Activated CD8-positive, alpha-beta memory T cell treated with anti-CD3 and anti-CD28 coated beads for 1 hour (primary cell): Measurements from ENCODE around the gene SCYGR1.
"Not testable (repeated sequence)": the region's sequence is repeated elsewhere in the genome, so short reads cannot be mapped to it uniquely, and the experiment has no call there.

Source experiments
- DNase-seq, 2 donors: peaks; one replicate each; pipeline ENCODE4 v3.0.0-alpha.2; 2020; ENCODE audit warnings: low read depth in 1 of 2; ENCODE audit errors: extremely low read depth in 1 of 2

Gene SCYGR1

DNA sequence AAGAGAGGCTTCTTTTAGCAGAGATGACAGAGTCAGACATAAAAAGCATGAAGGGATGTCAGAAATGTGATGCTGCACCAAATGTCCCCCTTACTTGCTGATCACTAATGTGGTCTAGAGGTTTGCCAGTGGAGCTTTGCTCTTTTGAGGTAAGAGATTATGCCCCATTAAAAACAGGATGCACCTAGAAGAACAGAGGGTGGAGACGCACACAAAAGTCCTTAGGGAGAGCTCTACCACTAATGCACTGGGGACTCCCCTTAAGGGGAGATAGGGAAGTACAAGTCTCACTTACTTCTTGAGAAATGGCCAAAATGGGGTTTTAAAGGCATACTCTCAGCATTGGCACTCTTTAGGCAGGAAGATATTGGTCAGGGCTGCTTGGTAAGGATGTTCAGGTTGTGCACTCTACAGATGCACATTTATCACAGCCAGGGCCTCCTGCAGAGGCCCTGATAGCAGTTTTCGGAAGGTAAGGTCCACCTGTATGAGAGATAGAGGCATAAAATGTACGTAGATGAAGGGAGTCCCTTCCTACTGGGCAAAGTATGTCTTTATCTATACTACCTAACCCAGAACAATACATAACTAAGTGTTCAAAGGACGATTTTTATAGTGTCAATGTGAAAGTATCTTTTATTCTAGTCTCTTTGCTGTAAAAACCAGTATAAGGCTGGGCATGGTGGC, 17.0 kb upstream of the SCYGR1 start:
- DNase-seq: no peak

DNA sequence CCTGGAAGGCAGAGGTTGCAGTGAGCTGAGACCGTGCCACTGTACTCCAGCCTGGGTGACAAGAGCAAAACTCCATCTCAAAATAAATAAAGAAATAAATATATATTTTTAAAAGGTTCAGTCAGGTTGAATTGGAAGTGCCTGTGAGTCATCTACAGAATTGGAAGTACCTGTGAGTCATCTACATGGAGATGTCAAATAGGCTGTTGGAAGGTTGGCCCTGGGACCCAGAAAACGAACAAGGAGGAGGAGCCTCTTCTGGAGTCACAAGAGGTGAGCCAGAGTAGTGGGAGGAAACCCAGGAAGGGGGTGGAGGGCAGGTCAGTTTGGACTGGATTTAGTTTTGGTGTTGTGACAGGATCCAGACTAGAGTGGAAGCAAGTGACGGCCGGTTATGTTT, 15.2 kb upstream of the SCYGR1 start:
- no peak for DNase-seq

DNA sequence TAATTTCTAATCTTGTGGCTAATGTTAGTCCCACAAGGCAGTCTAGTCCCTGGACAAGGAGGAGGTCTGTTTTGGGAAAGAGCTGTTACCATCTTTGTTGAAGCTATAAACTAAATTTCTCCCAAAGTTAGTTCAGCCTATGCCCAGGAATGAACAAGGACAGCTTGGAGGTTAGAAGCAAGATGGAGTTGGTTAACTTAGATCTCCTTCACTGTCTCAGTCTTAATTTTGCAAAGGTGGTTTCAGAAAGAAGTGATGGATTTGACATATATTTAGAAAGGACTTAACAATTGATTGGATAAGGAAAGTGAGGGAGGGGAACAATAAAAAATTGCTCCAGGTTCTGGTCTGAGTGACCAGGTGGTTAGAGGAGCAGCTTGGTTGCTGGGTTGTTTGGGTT, 14.6 kb upstream of the SCYGR1 start:
- no peak for DNase-seq

DNA sequence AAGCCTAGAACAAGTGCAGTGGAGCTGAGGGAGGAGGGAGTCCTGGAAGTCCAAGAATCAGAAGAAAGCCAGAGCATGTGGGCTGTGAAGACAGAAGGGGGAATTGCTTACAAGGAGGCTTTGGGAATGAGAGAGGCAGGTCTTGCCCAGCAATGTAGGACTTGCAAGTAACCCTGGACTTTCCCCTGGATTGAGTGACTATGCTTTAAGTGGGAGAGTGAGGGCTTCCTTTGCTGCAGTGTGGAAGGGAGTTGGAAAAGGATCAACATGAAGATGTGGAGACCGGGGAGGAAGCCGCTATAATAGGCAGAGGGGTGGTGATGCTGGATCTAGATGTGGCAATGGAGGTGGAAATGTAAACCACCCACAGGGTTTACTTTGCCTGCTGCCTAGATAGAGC, 13.8 kb upstream of the SCYGR1 start:
- DNase-seq: no peak

DNA sequence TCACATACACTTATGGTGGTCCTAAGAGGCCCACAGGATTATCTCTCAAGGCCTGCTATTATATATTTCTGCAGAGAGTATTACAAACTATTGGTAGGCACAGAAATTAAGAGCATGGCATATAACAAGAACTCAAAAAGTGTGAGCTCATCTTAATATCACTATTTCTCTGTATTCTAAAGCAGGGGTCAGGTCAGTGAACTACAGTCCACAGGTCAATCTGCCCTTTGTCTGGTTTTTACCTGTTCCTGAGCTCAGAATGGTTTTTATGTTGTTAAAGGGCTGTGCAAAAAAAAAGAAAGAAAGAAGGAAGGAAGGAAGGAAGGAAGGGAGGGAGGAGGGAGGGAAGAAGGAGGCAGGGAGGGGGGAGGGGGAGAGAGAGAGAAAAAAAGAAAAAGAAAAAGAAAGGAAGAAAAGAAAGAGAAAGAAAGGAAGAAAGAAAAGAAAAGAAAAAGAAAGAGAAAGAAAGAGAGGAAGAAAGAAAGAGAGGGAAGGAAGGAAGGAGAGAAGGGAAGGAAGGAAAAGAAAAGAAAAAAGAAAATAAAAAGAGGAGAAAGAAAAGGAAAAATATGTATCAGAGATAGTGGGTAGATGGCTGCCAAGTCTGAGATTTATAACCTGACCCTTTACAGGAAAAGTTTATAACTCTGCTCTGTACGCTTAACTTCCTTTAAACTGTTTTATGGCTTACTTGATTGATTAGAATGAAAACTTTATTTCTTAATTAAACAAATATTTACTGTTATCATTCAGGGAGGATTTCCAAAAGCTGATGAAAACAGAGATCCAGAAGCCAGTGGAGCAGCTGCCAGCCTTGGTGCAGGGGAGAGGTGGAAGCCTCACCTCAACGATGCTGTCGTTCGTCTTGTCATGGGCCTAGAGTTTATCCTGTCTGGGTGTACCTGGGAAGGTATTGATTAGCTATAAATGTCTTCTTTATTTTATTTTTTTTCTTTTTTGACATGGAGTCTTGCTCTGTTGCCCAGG, 11.2 kb upstream of the SCYGR1 start:
- DNase-seq: no peak

DNA sequence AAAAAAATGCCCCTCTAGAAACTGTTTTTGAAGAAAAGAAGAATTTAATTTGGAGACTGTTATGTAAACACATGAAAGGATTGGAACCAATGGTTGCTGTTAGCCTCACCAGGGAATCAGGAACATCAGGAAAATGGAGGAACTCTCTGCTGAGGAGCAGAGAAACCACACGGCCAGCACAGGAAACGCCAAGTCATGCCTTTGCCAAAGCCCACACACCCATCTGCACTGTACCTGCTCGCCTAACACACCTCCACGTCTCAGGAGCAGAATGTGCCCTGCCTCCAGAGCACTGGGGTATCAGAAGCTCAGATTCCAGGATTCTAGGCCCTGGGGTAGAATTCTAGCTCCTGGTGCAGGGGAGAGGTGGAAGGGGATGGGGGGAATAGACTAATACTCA, 9.8 kb upstream of the SCYGR1 start:
- DNase-seq: no peak

DNA sequence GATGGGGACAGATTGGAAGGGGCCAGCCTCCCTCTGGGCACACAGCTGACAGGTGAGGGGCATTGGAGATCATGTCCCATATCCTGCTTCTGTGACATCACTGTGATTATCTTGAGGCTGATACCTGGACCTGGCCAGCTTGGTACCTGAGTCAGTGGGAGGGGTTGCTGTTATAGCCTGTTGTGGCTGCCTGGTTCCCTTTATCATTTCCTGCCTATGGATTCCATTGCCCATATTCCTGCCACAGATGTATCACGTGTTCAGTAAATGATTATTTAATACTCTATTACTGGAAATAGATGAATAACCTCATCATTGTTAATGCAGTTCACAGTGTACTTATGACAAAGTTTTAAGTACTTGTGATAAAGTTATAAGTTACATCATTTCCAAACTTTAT, 7.8 kb upstream of the SCYGR1 start:
- DNase-seq: no peak

DNA sequence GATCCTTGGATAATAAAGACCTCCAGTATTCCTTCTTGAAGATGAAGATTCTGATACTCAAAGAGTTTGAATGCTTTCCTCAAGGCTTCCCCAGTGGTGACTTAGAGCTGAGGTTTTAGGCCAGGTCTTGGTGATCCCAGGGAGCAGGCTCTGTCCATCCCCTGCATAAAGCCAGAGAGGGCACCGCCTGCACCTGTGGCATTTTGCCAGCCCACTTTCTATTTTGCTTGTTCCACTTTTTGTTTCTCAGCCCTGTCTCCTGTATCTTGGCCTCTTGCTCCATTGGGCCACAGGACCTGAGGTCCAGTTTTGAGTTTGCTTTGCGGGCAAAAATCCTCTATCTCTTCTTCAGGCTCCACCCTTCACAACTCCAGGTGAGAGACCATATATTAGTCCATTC, 6.7 kb upstream of the SCYGR1 start:
- DNase-seq: no peak

DNA sequence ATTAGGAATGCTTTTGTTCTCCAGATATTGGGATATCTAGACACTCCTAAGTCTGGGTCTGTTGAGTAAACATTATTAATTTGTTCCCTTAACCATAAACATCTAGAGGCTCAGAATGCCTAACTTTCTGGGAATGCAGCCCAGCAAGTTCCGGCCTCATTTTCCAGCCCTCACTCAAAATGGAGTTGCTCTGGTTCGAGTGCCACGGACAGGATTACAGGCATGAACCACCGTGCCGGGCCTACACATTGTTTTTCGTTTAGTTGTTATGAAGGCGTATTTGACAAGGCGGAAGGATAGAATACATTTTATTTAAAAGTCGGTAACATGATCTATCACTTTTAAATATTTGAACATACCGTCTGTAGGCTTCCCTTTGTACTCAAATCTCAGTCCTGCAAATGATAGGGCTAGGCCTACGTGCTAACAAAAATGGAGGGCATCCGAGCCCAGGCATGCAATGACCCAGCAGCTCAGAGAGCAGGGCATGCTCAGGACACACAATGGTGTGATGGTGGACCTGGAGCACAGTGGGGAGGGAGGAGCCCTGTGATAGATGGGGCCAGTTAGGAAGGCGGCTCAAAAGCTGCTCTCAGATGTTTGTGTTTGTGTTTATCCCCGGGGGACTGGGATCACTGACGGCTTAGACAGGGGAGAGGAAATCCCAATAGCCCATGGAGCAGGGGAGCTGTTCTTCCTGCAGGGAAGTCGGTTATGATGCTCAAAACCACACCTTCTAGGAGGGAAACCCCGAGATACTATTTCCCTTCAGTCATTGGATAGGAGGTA, 2.9 kb upstream of the SCYGR1 start:
- DNase-seq: no peak

DNA sequence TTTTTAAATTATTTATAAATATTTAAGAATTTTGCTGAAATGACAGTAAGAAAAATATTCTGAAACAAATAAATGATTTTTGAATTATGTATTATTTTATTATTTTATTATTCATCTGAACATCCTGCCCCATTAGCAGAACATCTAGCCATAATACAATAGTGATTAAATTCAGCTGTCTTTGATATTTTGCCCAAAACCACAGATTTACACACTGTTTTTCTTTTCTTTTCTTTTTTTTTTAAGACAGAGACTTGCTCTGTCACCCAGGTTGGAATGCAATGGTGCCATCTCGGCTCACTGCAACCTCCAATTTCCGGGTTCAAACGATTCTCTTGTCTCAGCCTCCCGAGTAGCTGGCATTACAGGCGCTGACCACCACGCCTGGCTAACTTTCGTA, 1.9 kb upstream of the SCYGR1 start:
- DNase-seq: no peak

DNA sequence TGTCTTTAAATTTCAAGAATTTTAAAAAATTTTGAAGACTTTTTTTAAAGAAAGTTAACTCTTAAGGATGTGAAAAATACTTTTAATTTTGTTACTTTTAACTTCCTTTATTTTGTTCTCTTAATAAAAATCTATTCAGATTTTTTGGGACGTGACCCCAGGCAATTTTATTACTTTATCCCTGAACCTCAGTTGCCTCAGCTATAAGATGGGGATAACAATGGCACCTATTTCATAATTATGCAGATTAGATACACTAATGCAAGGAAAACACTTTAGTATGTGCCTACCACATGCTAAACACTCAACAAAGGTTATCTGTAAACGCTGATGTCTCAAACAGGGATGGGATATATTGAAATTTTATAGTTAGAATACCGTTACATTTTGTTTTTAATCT, 1.5 kb upstream of the SCYGR1 start:
- DNase-seq: no peak

DNA sequence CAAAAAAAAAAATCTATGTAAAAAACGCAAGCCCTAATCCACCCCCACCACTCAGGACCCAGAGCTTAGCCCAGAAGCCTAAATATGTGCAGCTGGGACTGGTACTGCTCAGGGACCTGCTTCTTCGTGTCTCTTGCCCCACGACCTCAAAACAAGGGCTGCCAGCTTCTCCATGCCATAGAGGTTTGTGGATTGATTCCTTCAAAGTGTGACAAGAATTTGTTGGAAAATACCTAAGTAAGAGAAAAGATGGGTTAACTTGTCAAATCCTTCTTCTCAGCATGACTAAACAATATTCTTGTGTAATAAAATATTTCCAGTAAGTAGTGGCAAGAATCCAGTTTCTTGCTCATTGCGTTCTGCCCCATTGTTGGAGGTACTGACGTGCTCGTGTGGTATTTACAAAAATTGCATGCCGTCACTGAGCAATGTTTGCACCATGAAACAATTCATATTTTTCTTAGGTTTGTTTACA, 825 bp upstream of the SCYGR1 start:
- no peak for DNase-seq

DNA sequence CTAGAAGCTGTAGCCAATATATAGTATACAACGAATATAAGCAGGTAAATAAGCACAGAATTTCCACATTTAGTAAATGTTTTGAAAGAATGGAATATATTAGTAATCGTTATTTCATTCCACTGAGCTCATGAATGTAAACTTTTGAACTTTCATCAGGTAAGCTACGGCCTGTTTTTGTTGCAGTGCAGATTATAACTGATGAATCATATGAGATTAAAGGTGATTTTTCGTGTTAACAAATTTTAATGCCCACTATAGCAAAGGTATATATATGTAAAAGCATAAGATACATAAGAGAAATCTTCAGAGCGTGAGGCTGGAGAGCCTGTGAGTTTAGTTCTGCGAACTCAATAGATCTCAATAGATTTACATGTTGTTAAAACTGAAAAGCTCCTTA, 1.1 kb downstream of the SCYGR1 start:
- DNase-seq: no peak

DNA sequence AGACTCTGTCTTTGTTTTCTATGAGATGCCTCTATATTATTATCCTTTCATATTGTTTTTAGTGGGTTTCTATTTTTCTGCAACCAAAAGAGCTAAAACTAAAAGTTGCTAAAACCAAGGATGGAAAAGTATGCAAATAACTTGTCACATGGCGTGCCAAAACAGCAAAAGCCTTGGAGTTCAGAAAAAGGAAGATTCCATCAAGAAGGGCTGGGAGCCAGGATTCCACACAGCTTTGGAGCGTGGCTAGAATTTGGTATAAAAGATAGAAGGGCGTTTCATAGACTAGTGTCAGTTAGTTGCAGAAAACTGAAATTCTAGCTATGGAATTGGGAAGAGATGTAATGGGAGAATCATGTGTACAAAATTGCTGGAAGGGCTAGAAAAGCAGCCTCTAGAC, 4.1 kb downstream of the SCYGR1 start:
- DNase-seq: no peak

DNA sequence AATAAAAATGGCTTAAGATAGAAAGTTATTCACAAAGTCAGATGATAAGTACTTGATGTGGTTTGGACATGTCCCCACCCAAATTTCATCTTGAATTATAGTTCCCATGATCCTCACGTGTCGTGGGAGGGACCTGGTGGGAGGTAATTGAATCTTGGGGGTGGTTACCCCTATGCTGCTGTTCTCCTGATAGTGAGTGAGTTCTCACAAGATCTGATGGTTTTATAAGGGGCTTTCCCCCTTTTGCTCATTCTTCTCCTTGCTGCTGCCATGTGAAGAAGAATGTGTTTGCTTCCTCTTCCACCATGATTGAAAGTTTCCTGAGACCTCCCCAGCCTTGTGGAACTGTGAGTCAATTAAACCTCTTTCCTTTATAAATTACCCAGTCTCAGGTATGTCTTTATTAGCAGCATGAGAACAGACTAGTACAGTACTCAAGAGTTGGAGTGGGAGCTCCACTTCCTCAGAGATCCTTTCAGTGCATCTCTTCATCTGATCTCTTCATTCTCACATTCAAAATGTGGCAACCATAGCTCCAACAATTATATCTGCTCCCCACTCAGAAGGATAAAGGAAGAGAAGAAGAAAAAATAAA, 5.4 kb downstream of the SCYGR1 start:
- DNase-seq: not testable (repeated sequence)

DNA sequence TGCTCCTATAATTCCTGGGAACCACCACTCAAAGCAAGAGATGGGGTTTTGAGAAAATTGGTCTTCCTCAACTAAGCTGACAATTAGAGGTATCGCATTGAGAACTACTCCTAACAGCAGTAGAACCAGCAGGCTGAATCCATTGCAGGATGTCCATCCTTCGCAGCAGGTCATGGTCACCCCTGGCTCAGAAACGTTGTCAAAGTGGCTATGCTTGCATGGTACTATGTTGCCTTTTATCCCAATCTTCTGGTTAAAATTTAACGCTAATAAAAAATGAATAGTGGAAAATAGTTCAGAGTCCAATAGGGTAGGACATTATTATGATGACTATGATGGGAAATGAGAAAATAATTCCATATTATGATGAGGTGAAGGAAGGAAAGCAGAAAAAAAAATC, 8.7 kb downstream of the SCYGR1 start, which contains the start of gene TM4SF20:
TM4SF20 (minus strand) TSS at position 212 of the 400 bp plus-strand sequence; CDS start at position 174, 38 bp downstream.
- DNase-seq: no peak

DNA sequence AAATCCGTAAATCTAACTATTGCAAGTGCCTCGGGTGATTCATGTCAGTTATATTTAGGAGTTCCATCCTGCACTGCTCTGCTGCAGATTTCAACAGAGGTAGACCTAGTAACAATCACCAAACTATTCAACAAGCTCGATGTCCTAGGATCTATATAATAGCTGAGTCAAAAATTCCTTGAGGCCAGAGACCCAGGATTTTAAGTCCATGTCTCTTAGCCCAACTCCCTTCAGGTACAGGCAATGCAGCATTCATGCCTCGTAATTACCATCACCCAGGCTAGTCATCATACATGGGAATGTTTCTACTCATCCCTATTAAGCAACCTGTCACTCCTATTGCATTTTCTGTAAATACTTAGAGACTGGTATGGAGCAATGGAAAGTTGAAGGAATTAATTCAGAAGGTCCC, 9.4 kb downstream of the SCYGR1 start:
- DNase-seq: no peak

DNA sequence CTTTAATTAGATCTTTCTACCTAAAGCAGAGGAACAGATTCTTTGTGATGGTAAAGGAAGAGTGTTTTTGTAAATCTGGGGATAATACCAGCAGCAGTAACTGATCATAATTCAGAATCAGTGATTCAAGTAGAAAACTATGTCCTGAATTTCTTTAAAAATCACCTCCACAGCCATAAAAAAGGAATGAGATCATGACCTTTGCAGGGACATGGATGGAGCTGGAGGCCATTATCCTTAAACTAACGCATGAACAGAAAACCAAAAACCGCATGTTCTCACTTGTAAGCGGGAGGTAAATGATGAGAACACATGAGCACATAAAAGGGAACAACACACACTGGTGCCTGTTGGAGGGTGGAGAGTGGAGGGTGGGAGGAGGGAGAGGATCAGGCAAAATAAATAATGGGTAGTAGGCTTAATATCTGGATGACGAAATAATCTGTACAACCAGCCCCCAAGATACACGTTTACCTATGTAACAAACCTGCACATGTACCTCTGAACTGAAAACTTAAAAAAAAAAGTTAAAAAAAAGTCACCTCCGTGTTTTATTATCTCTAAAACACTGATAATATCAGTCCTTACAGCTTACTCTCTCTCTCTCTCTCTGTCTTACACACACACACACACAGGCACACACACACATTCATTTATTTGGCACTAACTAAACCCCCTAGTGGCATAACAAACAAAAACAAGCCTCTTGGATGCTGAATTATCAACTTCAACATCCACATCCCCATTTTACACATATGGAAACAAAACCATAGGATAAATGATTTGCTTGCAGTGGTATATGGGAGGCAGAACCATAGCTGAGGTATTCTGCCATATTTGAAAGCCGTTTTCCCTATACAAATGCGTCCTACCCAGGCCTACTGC, 10.0 kb downstream of the SCYGR1 start:
- DNase-seq: no peak

DNA sequence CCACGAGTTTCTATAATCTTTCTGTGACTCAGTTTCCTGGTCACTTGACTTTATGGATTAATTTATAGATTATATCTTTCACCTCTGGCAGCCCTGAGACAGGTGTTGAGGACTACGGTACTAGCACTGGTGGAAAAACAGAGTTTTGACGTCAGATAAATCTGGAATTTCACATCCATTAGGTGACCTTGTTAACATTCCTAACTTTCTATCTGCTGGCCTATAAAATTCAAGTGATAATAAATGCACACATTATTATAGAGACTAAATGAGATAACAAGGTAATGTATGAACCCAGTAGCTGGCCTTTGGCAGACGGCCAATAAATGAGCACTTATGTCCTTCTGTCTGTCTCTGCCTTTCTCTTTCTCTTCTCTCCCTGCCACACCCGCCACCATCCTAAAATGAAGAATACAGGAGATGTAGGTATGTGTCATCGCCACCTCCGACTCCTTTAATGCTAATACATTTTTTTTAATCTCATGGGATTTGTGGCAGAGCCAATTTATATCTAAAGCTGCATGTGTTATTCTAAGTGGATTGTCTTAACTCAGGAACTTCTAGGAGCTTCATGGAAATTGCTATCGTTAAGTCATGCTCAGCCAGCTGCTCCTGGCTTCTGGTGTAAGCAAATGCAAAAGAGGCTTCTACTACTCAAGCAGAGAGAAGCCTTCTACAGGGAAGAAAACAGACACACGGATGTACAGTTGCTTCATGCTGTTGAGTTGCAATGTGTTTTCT, 10.9 kb downstream of the SCYGR1 start:
- DNase-seq: no peak
